Measurements from ENCODE around the gene D2HGDH.

D2HGDH gene

DNA sequence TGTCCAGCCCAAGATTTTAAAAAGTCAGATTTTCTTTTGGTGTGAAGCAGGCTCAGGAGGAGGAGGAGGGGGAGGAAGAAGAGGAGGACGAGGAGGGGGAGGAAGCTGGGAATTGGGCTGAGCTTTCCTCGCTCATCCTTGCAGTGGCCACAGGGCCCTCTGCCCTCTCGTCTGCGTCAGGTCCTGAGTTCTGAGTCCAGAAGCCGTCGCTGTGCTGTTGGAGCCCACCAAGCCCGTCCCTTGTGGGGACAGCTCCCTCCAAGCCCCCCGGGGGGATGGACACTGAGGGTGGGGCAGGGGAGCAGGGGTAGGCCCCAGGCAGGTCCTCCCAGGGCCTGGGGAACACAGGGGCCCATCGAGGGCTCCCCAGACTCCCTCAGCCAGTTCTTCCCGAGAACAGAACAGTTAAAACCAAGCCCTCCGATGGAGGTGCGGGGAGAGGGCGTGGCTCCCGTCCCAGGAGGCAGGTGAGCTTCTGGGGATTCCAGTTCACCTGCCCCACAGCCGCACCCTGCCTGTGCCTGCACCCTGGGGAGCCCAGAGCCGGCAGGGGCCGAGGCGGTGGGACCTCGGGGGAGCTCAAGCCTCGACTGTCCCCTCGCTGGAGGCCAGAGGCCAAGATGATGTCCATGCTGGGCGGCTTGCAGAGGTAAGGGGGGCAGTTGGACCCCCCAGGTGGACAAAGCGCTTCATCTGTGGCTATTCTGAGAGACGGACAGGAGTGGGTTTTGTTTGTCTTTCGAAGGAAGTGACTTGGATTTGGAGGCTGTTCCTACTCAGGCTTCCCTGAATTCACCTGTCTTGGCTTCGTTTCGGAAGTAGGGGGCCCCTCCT, 42.1 kb downstream of the D2HGDH start, which contains the start of gene GAL3ST2:
Gene GAL3ST2 (plus strand): TSS at position 487 of the 834 bp plus-strand sequence. CDS start 134 bp downstream, at position 621.
- no peak for TF ChIP-seq GATA3 (IDR thresholded peaks at IDR 0.05; ENCODE audit: low read depth, low read length)

DNA sequence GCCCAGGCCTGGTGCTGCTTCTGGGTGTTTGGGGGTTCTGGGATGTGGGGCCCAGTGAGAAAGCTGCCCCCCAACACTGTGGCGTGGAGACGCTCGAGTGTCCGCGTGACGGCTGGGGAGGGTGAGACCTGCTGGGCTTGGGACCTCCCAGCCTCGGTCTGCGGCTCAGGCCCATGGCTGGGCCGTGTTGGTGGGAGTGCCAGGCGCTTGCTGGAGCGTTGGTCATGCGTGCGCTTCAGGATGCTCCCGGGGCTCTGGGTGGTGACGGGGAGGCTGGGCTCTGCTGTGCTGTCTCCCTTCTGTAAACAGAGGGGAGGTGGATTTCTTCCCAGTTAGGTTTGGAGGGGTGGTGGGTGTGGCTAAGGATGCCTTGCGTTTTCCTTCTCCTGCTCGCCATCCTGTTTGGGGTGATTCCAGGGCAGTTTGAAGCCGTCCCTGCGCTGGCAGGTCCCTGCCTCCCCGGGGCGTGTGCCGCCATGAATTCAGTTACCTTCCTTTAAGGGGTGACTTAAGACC, 42.8 kb downstream of the D2HGDH start:
- TF ChIP-seq GATA3 (IDR thresholded peaks at IDR 0.05; ENCODE audit: low read depth, low read length) = no peak
- TF ChIP-seq GATA2 (IDR thresholded peaks at IDR 0.05; ENCODE audit: low read depth, low read length) = no peak

DNA sequence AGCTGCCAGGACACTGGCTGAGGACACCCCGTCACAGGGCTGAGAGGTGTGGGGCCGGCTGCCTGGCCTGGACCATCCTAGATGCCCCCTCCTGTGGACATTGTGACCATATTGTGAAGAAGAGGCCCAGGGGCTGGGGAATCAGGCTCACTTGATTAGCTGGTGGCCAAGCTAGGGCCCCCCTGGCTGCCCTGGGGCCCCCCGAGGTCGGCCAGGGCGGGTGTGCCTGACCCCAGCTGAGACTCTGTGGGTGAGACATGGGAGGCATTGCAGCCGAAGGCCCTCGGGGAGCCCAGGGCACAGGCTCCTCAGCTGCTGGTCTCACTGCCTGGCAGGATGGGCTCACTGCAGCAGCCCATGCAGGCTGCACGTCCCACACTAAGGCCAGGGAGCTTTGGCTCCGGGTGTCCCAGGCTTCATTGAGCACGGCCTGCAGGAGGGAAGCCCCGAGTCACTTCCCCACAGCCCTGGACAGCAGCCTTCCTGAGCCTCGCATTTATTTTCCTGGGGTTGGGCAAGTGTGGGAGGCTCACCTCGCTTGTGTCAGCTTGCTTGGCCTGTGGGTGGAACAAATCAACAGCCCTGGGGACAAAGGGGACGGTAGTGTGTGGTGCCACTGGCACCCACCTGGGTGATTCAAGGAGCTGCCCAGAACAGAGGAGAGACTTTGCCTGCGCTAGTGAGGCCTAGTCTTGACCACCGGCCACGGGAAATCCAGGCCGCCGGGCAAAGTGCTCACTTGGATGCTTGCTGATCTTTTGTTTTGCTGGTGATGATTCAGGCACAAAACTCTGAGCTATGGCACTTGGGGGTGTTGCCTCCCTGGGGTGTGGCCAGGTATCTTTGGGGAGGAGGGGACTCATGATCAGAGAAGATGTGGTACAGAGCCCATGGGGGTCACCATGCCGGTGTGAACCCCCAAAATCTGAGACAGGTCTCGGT, 43.5 kb downstream of the D2HGDH start:
- TF ChIP-seq GATA2 (IDR thresholded peaks at IDR 0.05; ENCODE audit: low read depth, low read length) (no peak), GATA3 (IDR thresholded peaks at IDR 0.05; ENCODE audit: low read depth, low read length) (no peak)

DNA sequence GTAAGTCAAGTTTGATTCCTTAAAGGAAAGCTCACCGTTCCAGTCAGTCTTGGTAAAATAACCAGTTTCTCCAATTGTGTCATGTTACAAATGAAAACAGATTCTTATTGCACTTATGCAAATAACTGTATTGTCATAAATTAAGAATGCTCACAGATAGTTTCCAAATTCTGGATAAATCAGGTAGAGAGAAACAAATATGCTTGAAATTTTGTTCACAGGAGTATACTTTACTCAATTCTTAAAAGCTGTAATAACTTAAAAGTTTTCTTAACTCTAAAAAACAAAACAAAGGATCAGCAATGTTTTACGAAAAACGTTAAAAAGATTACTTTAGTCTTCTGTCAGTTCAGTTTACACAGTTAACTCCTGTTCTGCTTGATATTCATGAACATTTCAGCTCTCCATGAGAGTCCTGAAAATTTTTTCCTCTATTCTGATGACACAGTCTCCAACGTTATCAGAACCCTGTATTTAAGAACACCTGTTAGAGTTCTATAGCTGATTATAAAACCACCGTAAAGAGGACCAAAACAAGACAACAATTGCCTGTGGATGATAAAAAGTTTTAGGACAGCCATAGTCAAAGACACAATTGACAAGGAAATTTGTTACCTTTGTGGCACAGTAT, 46.6 kb downstream of the D2HGDH start:
- TF ChIP-seq GATA2 (IDR thresholded peaks at IDR 0.05; ENCODE audit: low read depth, low read length) (no peak), GATA3 (IDR thresholded peaks at IDR 0.05; ENCODE audit: low read depth, low read length) (no peak)

DNA sequence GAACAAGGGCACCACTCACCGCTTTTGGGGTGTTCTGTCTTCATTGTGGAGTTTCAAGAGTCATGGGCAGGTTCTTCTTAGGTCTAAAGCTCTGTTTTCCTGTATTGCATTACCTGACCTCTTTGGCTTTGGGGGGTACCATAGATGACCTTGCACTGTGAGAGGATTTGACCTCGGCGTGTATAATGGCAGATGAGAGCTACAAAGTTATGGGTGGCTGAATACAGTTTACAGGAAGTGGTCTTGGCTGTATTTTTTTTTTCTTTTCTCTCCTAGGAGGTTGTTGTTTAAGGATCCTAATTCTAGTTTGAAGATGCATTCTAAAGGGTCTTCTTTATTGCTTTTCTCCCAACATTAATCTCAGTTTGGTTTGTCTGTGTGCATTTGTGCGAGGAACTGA, 53.7 kb downstream of the D2HGDH start:
- TF ChIP-seq GATA2 (IDR thresholded peaks at IDR 0.05; ENCODE audit: low read depth, low read length) (no peak), GATA3 (IDR thresholded peaks at IDR 0.05; ENCODE audit: low read depth, low read length) (no peak)

GRCh38 chr2:241788572-241788971, 54.1 kb downstream of the D2HGDH start:
- TF ChIP-seq GATA2 (IDR thresholded peaks at IDR 0.05; ENCODE audit: low read depth, low read length) (no peak), GATA3 (IDR thresholded peaks at IDR 0.05; ENCODE audit: low read depth, low read length) (no peak)

GRCh38 chr2:241793385-241793784, 59.0 kb downstream of the D2HGDH start:
- no peak for TF ChIP-seq GATA2 (IDR thresholded peaks at IDR 0.05; ENCODE audit: low read depth, low read length)
- no peak for TF ChIP-seq GATA3 (IDR thresholded peaks at IDR 0.05; ENCODE audit: low read depth, low read length)

- TF ChIP-seq GATA2 (IDR thresholded peaks at IDR 0.05; ENCODE audit: low read depth, low read length) (no peak), GATA3 (IDR thresholded peaks at IDR 0.05; ENCODE audit: low read depth, low read length) (no peak)
These were observed 59.9 kb downstream of the D2HGDH start for GRCh38 chr2:241794250-241794823.

DNA sequence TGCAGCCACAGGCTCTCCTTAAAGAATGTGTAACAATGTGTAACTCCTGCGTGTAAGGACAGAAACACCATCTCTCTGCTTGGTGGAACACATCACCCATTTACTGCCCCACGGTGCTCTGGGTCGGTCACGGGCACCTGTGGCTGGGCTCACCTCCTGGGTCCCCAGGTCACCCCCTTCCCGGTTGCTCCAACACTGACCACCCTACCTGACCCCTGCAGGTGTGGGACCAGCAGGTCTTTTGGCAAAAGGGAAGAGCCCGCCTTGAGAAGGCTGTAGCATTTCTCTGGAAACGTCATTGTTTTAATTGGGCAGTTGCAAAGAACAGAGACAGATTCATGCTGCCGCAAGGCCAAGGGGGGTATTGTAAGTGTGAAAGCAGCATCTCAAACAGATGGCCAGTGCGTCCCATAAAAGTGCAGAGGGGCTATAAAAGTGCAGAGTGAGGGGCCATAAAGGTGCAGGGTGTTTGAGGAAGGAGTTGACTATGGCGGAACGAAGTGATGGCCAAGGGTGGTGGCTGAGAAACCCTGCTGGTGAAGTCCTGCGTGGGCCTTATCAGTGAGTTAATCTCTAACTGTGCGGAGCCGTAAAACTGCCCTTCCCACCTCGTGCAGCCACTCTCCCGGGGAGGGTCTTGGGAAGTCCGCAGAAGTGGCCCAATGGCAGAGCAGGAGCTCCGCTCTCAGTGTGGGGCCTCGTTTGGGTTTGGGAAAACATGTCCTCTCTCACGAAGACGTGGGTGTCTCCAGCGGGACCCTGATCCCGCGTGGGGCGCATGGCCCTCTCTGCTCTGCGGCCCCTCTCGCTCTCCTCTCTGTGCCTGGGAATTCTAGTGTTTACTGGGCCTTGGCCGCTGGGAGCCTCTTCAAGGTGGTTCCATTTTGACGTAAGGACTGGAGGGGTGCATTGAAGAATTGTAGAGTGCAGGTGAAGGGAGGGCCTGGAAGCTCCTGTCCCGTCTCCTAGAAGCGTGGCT, 60.9 kb downstream of the D2HGDH start:
- TF ChIP-seq GATA3 (IDR thresholded peaks at IDR 0.05; ENCODE audit: low read depth, low read length) = no peak
- TF ChIP-seq GATA2 (IDR thresholded peaks at IDR 0.05; ENCODE audit: low read depth, low read length) = no peak

DNA sequence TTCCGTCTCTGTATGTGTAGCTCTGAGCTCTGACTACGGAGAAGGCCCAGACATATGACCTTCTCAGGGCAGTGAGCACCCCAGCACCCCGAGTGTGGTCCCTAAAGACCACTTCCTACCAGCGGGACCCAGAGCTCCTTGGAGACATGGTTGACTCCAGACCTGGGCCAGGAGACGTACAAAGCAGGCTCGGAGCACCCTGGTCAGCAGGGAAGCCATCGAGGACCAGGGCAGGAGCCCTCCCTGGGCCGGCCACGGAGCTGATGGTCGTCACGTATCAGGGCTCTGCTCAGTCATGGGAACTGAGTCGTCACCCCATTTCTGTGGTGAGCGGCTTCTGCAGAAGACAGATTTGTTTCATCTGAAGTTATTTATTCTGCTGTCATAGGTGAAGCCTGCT, 61.8 kb downstream of the D2HGDH start:
- no peak for TF ChIP-seq GATA2 (IDR thresholded peaks at IDR 0.05; ENCODE audit: low read depth, low read length)
- no peak for TF ChIP-seq GATA3 (IDR thresholded peaks at IDR 0.05; ENCODE audit: low read depth, low read length)

- TF ChIP-seq GATA2 (IDR thresholded peaks at IDR 0.05; ENCODE audit: low read depth, low read length) (no peak), GATA3 (IDR thresholded peaks at IDR 0.05; ENCODE audit: low read depth, low read length) (no peak)
These were observed 62.2 kb downstream of the D2HGDH start for GRCh38 chr2:241796610-241797138.

DNA sequence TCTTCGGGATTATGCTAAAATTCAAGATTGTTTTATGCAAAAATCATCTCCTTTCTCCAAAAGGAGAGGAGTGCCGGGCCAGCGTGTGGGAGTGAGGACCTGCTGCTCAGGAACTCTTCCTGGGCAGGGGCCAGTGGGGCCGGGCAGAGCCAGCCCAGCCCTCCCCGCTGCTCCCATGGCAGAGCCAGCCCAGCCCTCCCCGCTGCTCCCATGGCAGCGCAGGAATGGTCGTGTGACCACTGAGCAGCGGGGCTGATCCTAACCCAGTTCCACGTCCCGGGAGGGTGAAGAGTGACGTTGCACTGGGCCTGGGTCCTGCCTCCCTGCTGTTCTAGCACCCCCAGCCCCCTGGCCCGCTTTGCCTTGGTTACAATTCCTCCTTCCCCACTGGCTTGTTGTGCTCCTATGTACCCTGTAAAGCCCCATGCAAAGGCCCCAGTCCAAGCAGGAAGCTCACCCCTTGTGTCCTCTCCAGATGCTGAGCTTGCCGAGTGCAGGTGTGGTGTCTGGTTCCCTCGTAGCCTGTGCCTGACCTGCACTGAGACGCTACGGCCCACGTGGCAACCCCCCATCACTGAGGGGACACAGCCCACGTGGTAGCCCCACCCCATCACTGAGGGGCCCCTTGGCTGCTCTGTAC, 63.1 kb downstream of the D2HGDH start:
- TF ChIP-seq GATA3 (IDR thresholded peaks at IDR 0.05; ENCODE audit: low read depth, low read length) (no peak), GATA2 (IDR thresholded peaks at IDR 0.05; ENCODE audit: low read depth, low read length) (no peak)
